Measurements from ENCODE around the gene NAALADL1.

GRCh38 chr11:65087827-65088226 is 29.5 kb upstream of the NAALADL1 start:
- TF ChIP-seq CTCF (IDR thresholded peaks at IDR 0.05; ENCODE audit: low read depth, low read length, poor library complexity, severe bottlenecking) (no peak), EZH2phosphoT487 (IDR thresholded peaks at IDR 0.05; ENCODE audit: borderline replicate concordance, low read length) (no peak)
